Fibroblast of lung (primary cell): ENCODE results near the gene CDKL5.

Experiments used
- CTCF ChIP-seq, 2 donors: IDR thresholded peaks in 1 of 2; conservative IDR thresholded peaks in 1 of 2; 1 replicate in 1 of 2; 2 replicates in 1 of 2; pipeline ENCODE4 v1.5.1; 2011 to 2012; ENCODE audit warnings: low read length in 2 of 2, control low read depth in 1 of 2, inconsistent platforms in 1 of 2, low read depth in 1 of 2, mild to moderate bottlenecking in 1 of 2
- EZH2 ChIP-seq: IDR thresholded peaks from 2 replicates; pipeline ENCODE4 v1.5.1; 2012; ENCODE audit warnings: low read length, control low read depth, mild to moderate bottlenecking; ENCODE audit errors: missing control alignments

- TF ChIP-seq CTCF (conservative IDR thresholded peaks at IDR 0.05 in 1 of 2, IDR thresholded peaks at IDR 0.05 in 1 of 2; ENCODE audit: low read depth in 1 of 2, low read length in 2 of 2) (no peak), EZH2 (no peak)
These were observed 18.7 kb upstream of the CDKL5 start for GRCh38 chrX:18406531-18407266.
